ENCODE measurements around the gene TMEM120A. TPM values are rescaled to one million over a fixed set of nuclear protein-coding genes. Genes with fewer than 3 reads are reported as not detected.

Gene TMEM120A
- total RNA-seq, 2 donors from 2014 or later, result 39.4 to 44.7 TPM

DNA sequence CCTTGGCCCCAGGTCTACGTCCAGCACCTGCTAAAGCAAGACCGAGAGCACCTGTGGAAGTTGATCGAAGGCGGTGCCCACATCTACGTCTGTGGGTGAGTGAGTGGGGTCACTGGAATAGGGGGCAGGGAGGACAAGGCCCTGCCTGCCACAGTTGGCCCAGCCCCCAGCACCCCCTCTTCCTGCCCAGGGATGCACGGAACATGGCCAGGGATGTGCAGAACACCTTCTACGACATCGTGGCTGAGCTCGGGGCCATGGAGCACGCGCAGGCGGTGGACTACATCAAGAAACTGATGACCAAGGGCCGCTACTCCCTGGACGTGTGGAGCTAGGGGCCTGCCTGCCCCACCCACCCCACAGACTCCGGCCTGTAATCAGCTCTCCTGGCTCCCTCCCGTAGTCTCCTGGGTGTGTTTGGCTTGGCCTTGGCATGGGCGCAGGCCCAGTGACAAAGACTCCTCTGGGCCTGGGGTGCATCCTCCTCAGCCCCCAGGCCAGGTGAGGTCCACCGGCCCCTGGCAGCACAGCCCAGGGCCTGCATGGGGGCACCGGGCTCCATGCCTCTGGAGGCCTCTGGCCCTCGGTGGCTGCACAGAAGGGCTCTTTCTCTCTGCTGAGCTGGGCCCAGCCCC lies 8.1 kb downstream of the TMEM120A start:
- no peak overlapping the region for H3K4me3 ChIP-seq
- no peak overlapping the region for H3K27ac ChIP-seq
- TF ChIP-seq, protein P1, sequence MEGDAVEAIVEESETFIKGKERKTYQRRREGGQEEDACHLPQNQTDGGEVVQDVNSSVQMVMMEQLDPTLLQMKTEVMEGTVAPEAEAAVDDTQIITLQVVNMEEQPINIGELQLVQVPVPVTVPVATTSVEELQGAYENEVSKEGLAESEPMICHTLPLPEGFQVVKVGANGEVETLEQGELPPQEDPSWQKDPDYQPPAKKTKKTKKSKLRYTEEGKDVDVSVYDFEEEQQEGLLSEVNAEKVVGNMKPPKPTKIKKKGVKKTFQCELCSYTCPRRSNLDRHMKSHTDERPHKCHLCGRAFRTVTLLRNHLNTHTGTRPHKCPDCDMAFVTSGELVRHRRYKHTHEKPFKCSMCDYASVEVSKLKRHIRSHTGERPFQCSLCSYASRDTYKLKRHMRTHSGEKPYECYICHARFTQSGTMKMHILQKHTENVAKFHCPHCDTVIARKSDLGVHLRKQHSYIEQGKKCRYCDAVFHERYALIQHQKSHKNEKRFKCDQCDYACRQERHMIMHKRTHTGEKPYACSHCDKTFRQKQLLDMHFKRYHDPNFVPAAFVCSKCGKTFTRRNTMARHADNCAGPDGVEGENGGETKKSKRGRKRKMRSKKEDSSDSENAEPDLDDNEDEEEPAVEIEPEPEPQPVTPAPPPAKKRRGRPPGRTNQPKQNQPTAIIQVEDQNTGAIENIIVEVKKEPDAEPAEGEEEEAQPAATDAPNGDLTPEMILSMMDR (IDR thresholded peaks at IDR 0.05), result no peak
- H3K4me1 ChIP-seq (ENCODE audit: control insufficient read depth in 1 of 2, low read depth in 2 of 2), result peaks cover 10 to 21% of the 10 kb centered on the region in 2 donors
- DNase-seq (ENCODE audit: low spot score) (no peak), ATAC-seq (ENCODE audit: insufficient number of reproducible peaks, low FRiP score, low read depth) (no peak)
- H3K27me3 ChIP-seq (replicated peaks; ENCODE audit: insufficient read depth), result no peaks in the 10 kb centered on the region
- H3K36me3 ChIP-seq, result peaks cover 65% of the 10 kb centered on the region
- H3K9me3 ChIP-seq, result no peaks in the 10 kb centered on the region

DNA sequence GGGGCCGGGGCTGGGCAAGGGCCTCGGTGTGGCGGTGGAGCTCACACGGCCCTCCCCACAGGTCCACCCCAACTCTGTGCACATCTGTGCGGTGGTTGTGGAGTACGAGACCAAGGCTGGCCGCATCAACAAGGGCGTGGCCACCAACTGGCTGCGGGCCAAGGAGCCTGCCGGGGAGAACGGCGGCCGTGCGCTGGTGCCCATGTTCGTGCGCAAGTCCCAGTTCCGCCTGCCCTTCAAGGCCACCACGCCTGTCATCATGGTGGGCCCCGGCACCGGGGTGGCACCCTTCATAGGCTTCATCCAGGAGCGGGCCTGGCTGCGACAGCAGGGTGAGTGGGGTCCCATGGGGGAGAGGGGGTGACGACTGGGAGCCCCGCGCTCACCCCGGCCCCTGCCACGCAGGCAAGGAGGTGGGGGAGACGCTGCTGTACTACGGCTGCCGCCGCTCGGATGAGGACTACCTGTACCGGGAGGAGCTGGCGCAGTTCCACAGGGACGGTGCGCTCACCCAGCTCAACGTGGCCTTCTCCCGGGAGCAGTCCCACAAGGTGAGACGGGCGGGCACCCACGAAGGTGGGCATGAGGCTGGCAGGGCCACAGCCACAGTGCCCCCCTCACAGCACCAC lies 8.8 kb downstream of the TMEM120A start:
- H3K27ac ChIP-seq, result no peak overlapping the region
- H3K27me3 ChIP-seq (replicated peaks; ENCODE audit: insufficient read depth), result no peaks in the 10 kb centered on the region
- no peak overlapping the region for H3K4me3 ChIP-seq
- ATAC-seq (ENCODE audit: insufficient number of reproducible peaks, low FRiP score, low read depth), result no peak
- TF ChIP-seq, protein P1 (IDR thresholded peaks at IDR 0.05), result no peak
- no peak for DNase-seq (ENCODE audit: low spot score)
- H3K9me3 ChIP-seq, result no peaks in the 10 kb centered on the region
- H3K36me3 ChIP-seq, result peaks cover 71% of the 10 kb centered on the region
- H3K4me1 ChIP-seq (ENCODE audit: control insufficient read depth in 1 of 2, low read depth in 2 of 2), result peaks cover 10 to 15% of the 10 kb centered on the region in 2 donors

DNA sequence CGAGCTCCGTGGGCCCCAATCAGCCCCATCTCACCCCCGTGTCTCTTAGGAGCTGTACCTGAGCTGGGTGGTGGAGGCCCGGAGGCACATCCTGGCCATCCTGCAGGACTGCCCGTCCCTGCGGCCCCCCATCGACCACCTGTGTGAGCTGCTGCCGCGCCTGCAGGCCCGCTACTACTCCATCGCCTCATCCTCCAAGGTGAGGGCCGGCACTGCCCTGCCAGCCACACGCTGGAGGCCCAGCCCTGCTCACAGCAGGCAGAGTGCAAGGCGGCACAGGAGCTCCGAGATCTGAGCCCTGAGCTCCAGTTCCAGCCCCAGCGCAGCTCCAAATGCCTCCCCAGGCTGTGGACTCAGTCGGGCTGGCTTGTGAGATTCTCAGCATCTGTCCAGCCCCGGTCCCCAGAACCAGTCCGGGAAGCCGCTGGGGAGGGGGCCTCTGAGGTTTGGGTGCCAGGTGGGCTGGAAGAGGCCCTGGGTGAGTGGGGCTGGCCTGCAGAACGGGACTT lies 9.3 kb downstream of the TMEM120A start:
- H3K4me3 ChIP-seq, result no peak overlapping the region
- H3K27me3 ChIP-seq (replicated peaks; ENCODE audit: insufficient read depth), result no peaks in the 10 kb centered on the region
- H3K4me1 ChIP-seq (ENCODE audit: control insufficient read depth in 1 of 2, low read depth in 2 of 2), result peaks cover 10 to 11% of the 10 kb centered on the region in 2 donors
- H3K9me3 ChIP-seq, result no peaks in the 10 kb centered on the region
- peaks cover 74% of the 10 kb centered on the region for H3K36me3 ChIP-seq
- H3K27ac ChIP-seq, result no peak overlapping the region
- ATAC-seq (ENCODE audit: insufficient number of reproducible peaks, low FRiP score, low read depth) (no peak), DNase-seq (ENCODE audit: low spot score) (no peak)
- TF ChIP-seq, protein P1 (IDR thresholded peaks at IDR 0.05), result no peak

DNA sequence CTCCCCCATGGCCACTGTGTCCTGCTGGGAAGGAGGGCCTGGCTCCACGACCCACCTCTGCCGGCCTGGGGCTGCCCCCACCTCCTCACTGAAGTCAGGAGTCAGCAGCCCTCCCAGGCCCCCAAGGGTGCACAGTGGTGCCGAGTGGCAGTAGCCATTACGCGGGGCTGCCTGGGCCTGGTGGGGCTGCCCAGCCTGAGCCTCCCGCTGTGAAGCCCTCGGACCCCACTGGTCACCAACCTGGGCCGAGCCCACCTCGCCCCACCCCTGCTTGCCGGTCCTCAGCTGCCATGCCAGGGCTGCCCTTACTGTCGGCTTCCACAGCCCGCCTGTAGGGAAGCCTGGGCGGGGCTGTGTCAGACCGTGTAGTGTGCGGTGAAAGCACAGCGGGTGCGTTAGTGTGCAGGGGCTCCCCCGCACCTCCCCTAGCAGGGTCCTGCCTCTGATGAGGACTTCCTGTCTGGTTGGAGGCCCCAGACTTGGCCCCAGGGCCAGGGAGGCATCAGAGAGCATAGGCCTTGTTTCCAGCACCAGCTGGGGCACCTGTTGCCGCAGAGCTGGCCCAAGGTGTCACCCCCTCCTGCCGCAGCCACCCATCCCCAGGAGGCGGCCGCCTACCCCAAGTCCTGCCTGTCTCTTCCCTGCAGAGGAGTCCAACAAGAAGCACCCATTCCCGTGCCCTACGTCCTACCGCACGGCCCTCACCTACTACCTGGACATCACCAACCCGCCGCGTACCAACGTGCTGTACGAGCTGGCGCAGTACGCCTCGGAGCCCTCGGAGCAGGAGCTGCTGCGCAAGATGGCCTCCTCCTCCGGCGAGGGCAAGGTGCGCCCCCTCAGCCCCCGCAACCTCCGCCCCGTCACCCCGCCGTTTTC lies 10.0 kb downstream of the TMEM120A start:
- TF ChIP-seq, protein P1 (IDR thresholded peaks at IDR 0.05), result no peak
- ATAC-seq (ENCODE audit: insufficient number of reproducible peaks, low FRiP score, low read depth) (no peak), DNase-seq (ENCODE audit: low spot score) (no peak)
- Histone ChIP-seq H3K4me3 (no peak overlapping the region), H3K36me3 (peaks cover 76% of the 10 kb centered on the region), H3K4me1 (ENCODE audit: control insufficient read depth in 1 of 2, low read depth in 2 of 2) (peaks cover 3 to 4% of the 10 kb centered on the region in 2 donors), H3K27ac (no peak overlapping the region), H3K9me3 (no peaks in the 10 kb centered on the region), H3K27me3 (replicated peaks; ENCODE audit: insufficient read depth) (no peaks in the 10 kb centered on the region)

Measured in thoracic aorta (tissue), 2 donors.